ENCODE measurements around the gene HIBADH.

HIBADH gene

GRCh38 chr7:27635728-27636127 is 27.0 kb downstream of the HIBADH start:
- no peak for DNase-seq (ENCODE audit: low spot score)

- DNase-seq (ENCODE audit: low spot score) = no peak
Measured at GRCh38 chr7:27634671-27635493, 27.8 kb downstream of the HIBADH start.

- DNase-seq (ENCODE audit: low spot score) = no peak
Measured at GRCh38 chr7:27633062-27633461, 29.6 kb downstream of the HIBADH start.

- no peak for DNase-seq (ENCODE audit: low spot score)
Measured at GRCh38 chr7:27631391-27631790, 31.3 kb downstream of the HIBADH start.

- no peak for DNase-seq (ENCODE audit: low spot score)
Measured at GRCh38 chr7:27627146-27627545, 35.5 kb downstream of the HIBADH start.

GRCh38 chr7:27619492-27619891 is 43.2 kb downstream of the HIBADH start:
- no peak for DNase-seq (ENCODE audit: low spot score)

- no peak for DNase-seq (ENCODE audit: low spot score)
Measured at GRCh38 chr7:27617651-27618381, 44.9 kb downstream of the HIBADH start.

- DNase-seq (ENCODE audit: low spot score) = no peak
Measured at GRCh38 chr7:27616914-27617548, 45.7 kb downstream of the HIBADH start.

- no peak for DNase-seq (ENCODE audit: low spot score)
Measured at GRCh38 chr7:27616186-27616491, 46.5 kb downstream of the HIBADH start.

- DNase-seq (ENCODE audit: low spot score) = no peak
Measured at GRCh38 chr7:27615420-27616185, 47.1 kb downstream of the HIBADH start.

- DNase-seq (ENCODE audit: low spot score) = no peak
Measured at GRCh38 chr7:27614095-27614494, 48.6 kb downstream of the HIBADH start.

GRCh38 chr7:27611059-27611458 is 51.6 kb downstream of the HIBADH start:
- no peak for DNase-seq (ENCODE audit: low spot score)

GRCh38 chr7:27608776-27609495 is 53.7 kb downstream of the HIBADH start:
- no peak for DNase-seq (ENCODE audit: low spot score)

GRCh38 chr7:27607210-27607606 is 55.5 kb downstream of the HIBADH start:
- DNase-seq (ENCODE audit: low spot score) = no peak

- DNase-seq (ENCODE audit: low spot score) = no peak
Measured at GRCh38 chr7:27606270-27607209, 56.1 kb downstream of the HIBADH start.

- no peak for DNase-seq (ENCODE audit: low spot score)
Measured at GRCh38 chr7:27605689-27606269, 56.9 kb downstream of the HIBADH start.

GRCh38 chr7:27605283-27605682 is 57.4 kb downstream of the HIBADH start:
- DNase-seq (ENCODE audit: low spot score) = no peak

- DNase-seq (ENCODE audit: low spot score) = no peak
Measured at GRCh38 chr7:27603813-27604212, 58.9 kb downstream of the HIBADH start.

GRCh38 chr7:27602766-27603165 is 59.9 kb downstream of the HIBADH start:
- no peak for DNase-seq (ENCODE audit: low spot score)

- DNase-seq (ENCODE audit: low spot score) = no peak
Measured at GRCh38 chr7:27601217-27601616, 61.5 kb downstream of the HIBADH start.

Data from CD4-positive, alpha-beta T cell treated with Interleukin-15 for 4 hours (primary cell).